ENCODE data around the gene ADAMTS9.

- TF ChIP-seq, protein P1, sequence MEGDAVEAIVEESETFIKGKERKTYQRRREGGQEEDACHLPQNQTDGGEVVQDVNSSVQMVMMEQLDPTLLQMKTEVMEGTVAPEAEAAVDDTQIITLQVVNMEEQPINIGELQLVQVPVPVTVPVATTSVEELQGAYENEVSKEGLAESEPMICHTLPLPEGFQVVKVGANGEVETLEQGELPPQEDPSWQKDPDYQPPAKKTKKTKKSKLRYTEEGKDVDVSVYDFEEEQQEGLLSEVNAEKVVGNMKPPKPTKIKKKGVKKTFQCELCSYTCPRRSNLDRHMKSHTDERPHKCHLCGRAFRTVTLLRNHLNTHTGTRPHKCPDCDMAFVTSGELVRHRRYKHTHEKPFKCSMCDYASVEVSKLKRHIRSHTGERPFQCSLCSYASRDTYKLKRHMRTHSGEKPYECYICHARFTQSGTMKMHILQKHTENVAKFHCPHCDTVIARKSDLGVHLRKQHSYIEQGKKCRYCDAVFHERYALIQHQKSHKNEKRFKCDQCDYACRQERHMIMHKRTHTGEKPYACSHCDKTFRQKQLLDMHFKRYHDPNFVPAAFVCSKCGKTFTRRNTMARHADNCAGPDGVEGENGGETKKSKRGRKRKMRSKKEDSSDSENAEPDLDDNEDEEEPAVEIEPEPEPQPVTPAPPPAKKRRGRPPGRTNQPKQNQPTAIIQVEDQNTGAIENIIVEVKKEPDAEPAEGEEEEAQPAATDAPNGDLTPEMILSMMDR (IDR thresholded peaks at IDR 0.05) = no peak
- no peak for TF ChIP-seq EZH2 (IDR thresholded peaks at IDR 0.05; ENCODE audit: borderline replicate concordance, insufficient read depth, low read depth, low read length, poor library complexity, severe bottlenecking)
Observed at GRCh38 chr3:64548200-64548889, 139.5 kb downstream of the ADAMTS9 start.

Data from B cell (primary cell).